Left cardiac atrium (tissue), 4 donors: Measurements from ENCODE around the gene SYNDIG1. TPM values are rescaled to one million over a fixed set of nuclear protein-coding genes. Genes with fewer than 3 reads are reported as not detected.

Experiments
- ATAC-seq, 2 donors: fragments of 200-7000 bp; cut with Tn5 transposase; one replicate each; pipeline ENCODE4 v1.9.1; 2020; ENCODE audit warnings: mild to moderate bottlenecking in 2 of 2, moderate library complexity in 2 of 2
- DNase-seq: peaks from one replicate; pipeline ENCODE4 v3.0.0-alpha.2; 2020
- intact Hi-C, 2 donors: fragments of 100-400 bp; cut with DNase I; formaldehyde crosslinking; loops; one replicate each; pipeline versions ENCODE4 v1.14.1 to v1.15.1; 2022 to 2023
- total RNA-seq, 2 donors: library from RNA; stranded (reverse); fragmentation: NEBNext Ultra II Directional; extraction: Animal tissue kit (Norgen Biotek cat#: 25700); gene quantifications; one replicate each; pipeline ENCODE4 v1.2.1, GENCODE V29; 2021
- donor health status: DM: no; HTN: yes; CAD: no.
- donor health status: DM: no; HTN: yes; CAD: no; lungs with severe emphysema.
- donor health status: DM: yes; HTN: yes; CAD: no.
- donor health status: Dilated cardiomyopathy.

Gene SYNDIG1
- total RNA-seq, 2 donors from 2014 or later = 16.7 to 28.4 TPM

GRCh38 chr20:24701027-24701426, 231.6 kb downstream of the SYNDIG1 start:
- DNase-seq (no peak), ATAC-seq (no peak)
- intact Hi-C loops = no loop called here

GRCh38 chr20:24701668-24702067, 232.2 kb downstream of the SYNDIG1 start:
- intact Hi-C loops = no loop called here
- ATAC-seq (no peak), DNase-seq (no peak)

- ATAC-seq (no peak), DNase-seq (no peak)
- intact Hi-C loops = no loop called here
Observed at GRCh38 chr20:24702501-24703283, 233.3 kb downstream of the SYNDIG1 start.

GRCh38 chr20:24703284-24703610, 233.8 kb downstream of the SYNDIG1 start:
- intact Hi-C loops = no loop called here
- ATAC-seq (no peak), DNase-seq (no peak)

- intact Hi-C loops = no loop called here
- no peak for DNase-seq
- no peak for ATAC-seq
Observed at GRCh38 chr20:24704899-24705298, 235.5 kb downstream of the SYNDIG1 start.

- ATAC-seq = no peak
Observed at GRCh38 chr20:24705486-24705885, 236.1 kb downstream of the SYNDIG1 start.

GRCh38 chr20:24708411-24709295, 239.2 kb downstream of the SYNDIG1 start:
- intact Hi-C loops = no loop called here
- DNase-seq = no peak
- ATAC-seq = no peak

More at GRCh38 chr20:24705486-24705885, 236.1 kb downstream of the SYNDIG1 start:
- no peak for DNase-seq
- intact Hi-C loops = no loop called here
